CD14-positive monocyte (primary cell): Measurements from ENCODE around the gene GAA. TPM values are rescaled to one million over a fixed set of nuclear protein-coding genes. Genes with fewer than 3 reads are reported as not detected.

Experiments
- DNase-seq, 3 donors: peaks; one replicate each; pipeline ENCODE4 v3.0.0-alpha.2; 2011 to 2022
- H2AFZ ChIP-seq: 2 replicates; pipeline ENCODE4 v1.6.0; 2012; ENCODE audit warnings: mild to moderate bottlenecking, low read depth, low read length, inconsistent platforms; ENCODE audit not compliant: insufficient read depth, poor library complexity, severe bottlenecking
- H3K27ac ChIP-seq, 2 donors: 1 replicate in 1 of 2; 2 replicates in 1 of 2; pipeline ENCODE4 v1.5.1; 2012 to 2013; ENCODE audit warnings: low read length in 2 of 2, control low read depth in 1 of 2, inconsistent platforms in 1 of 2, low read depth in 1 of 2, mild to moderate bottlenecking in 1 of 2
- H3K27me3 ChIP-seq, 2 donors: one replicate each; pipeline versions ENCODE4 v1.6.0 to v1.6.1; 2011 to 2013; ENCODE audit warnings: low read length in 2 of 2; ENCODE audit not compliant: control insufficient read depth in 2 of 2, insufficient read depth in 2 of 2
- H3K36me3 ChIP-seq, 2 donors: replicated peaks in 1 of 2; 1 replicate in 1 of 2; 2 replicates in 1 of 2; pipeline versions ENCODE4 v1.5.1 to v1.6.1; 2012 to 2013; ENCODE audit warnings: low read length in 2 of 2, control low read depth in 1 of 2, inconsistent platforms in 1 of 2, mild to moderate bottlenecking in 1 of 2; ENCODE audit not compliant: insufficient read depth in 2 of 2, control insufficient read depth in 1 of 2
- H3K4me1 ChIP-seq, 2 donors: 1 replicate in 1 of 2; 2 replicates in 1 of 2; pipeline versions ENCODE4 v1.5.1 to v1.6.1; 2012 to 2013; ENCODE audit warnings: low read length in 2 of 2, control low read depth in 1 of 2, inconsistent platforms in 1 of 2, mild to moderate bottlenecking in 1 of 2, moderate library complexity in 1 of 2; ENCODE audit not compliant: insufficient read depth in 2 of 2, control insufficient read depth in 1 of 2
- H3K4me2 ChIP-seq: replicated peaks from 2 replicates; pipeline ENCODE3; 2012; ENCODE audit warnings: low read length, moderate library complexity, mild to moderate bottlenecking; ENCODE audit not compliant: poor library complexity, severe bottlenecking; ENCODE audit errors: extremely low read depth
- H3K4me3 ChIP-seq, 3 experiments: fragments of 200-600 bp in 1 of 3; sonication (generic) in 1 of 3; replicated peaks in 1 of 3; 1 replicate in 2 of 3; 2 replicates in 1 of 3; pipeline ENCODE4 v1.5.1; 2011 to 2013; ENCODE audit warnings: low read length in 3 of 3, mild to moderate bottlenecking in 3 of 3, control low read depth in 2 of 3, low read depth in 2 of 3, inconsistent platforms in 1 of 3, moderate library complexity in 1 of 3
- H3K79me2 ChIP-seq: 2 replicates; pipeline ENCODE4 v1.6.0; 2012; ENCODE audit warnings: mild to moderate bottlenecking, control low read depth, inconsistent platforms, low read length, moderate library complexity; ENCODE audit not compliant: insufficient read depth
- H3K9ac ChIP-seq: 2 replicates; pipeline ENCODE4 v1.6.0; 2017; ENCODE audit warnings: low read length, mild to moderate bottlenecking; ENCODE audit not compliant: insufficient read depth, poor library complexity, severe bottlenecking
- H3K9me3 ChIP-seq, 2 donors: replicated peaks in 1 of 2; 1 replicate in 1 of 2; 2 replicates in 1 of 2; pipeline versions ENCODE4 v1.5.1 to v1.6.1; 2012 to 2013; ENCODE audit warnings: low read length in 2 of 2, control low read depth in 1 of 2; ENCODE audit not compliant: control insufficient read depth in 1 of 2, insufficient read depth in 1 of 2
- H4K20me1 ChIP-seq: 2 replicates; pipeline ENCODE4 v1.6.0; 2012; ENCODE audit warnings: mild to moderate bottlenecking, low read length, control low read depth, moderate library complexity; ENCODE audit not compliant: insufficient read depth
- H3K27ac Mint-ChIP-seq, 7 donors: one replicate each; pipeline ENCODE4 v1.8.0; 2020; ENCODE audit warnings: mild to moderate bottlenecking in 7 of 7, mixed read lengths in 7 of 7, moderate library complexity in 6 of 7, inconsistent platforms in 2 of 7
- H3K27me3 Mint-ChIP-seq, 3 donors: one replicate each; pipeline ENCODE4 v1.8.0; 2021 to 2022; ENCODE audit warnings: low read depth in 3 of 3, mild to moderate bottlenecking in 3 of 3, mixed read lengths in 3 of 3, moderate library complexity in 3 of 3, inconsistent platforms in 1 of 3
- H3K36me3 Mint-ChIP-seq, 2 donors: one replicate each; pipeline ENCODE4 v1.8.0; 2020; ENCODE audit warnings: mixed read lengths in 2 of 2, inconsistent platforms in 1 of 2, mild to moderate bottlenecking in 1 of 2
- H3K4me1 Mint-ChIP-seq: one replicate; pipeline ENCODE4 v1.8.0; 2020; ENCODE audit warnings: mild to moderate bottlenecking, mixed read lengths
- H3K4me3 Mint-ChIP-seq, 2 donors: one replicate each; pipeline ENCODE4 v1.8.0; 2020; ENCODE audit warnings: mild to moderate bottlenecking in 2 of 2, mixed read lengths in 2 of 2, moderate library complexity in 1 of 2
- H3K9me3 Mint-ChIP-seq, 7 donors: one replicate each; pipeline ENCODE4 v1.8.0; 2020 to 2022; ENCODE audit warnings: mixed read lengths in 7 of 7, mild to moderate bottlenecking in 6 of 7, moderate library complexity in 6 of 7, inconsistent platforms in 2 of 7
- WGBS: methylation state at CpG from one replicate; pipeline ENCODE4 v1.1.5; 2013; ENCODE audit warnings: missing lambda C conversion rate; ENCODE audit not compliant: insufficient coverage; 5-methylcytosine and 5-hydroxymethylcytosine counted together
- intact Hi-C, 2 donors: fragments of 100-400 bp; cut with micrococcal nuclease; formaldehyde crosslinking; loops; one replicate each; pipeline versions ENCODE4 v1.15.0 to v1.15.1; 2023
- polyA plus RNA-seq, 3 donors: library from polyadenylated mRNA; depleted of rRNA in 1 of 3; unstranded in 2 of 3; stranded (reverse) in 1 of 3; fragments of 300-500 nt in 2 of 3; fragments of >200 nt in 1 of 3; fragmentation: Illumina TruSeq in 2 of 3; gene quantifications; 1 replicate in 2 of 3; 2 replicates in 1 of 3; pipeline ENCODE4 v1.2.3, GENCODE V29; 2012 to 2021
- TF ChIP-seq, protein P1 (sequence below): fragments of 200-600 bp; IDR thresholded peaks from one replicate; pipeline ENCODE4 v1.8.0; 2022; ENCODE audit warnings: antibody characterized with exemption, mild to moderate bottlenecking

Gene GAA
- polyA plus RNA-seq, 3 donors, result 116 to 140 (median 120) TPM

GRCh38 chr17:80108036-80108971 lies 6.9 kb downstream of the GAA start:
- Histone ChIP-seq H3K79me2 (no peaks in the 10 kb centered on the region), H3K36me3 (peaks cover 51 to 75% of the 10 kb centered on the region in 2 donors), H3K27me3 (no peaks in the 10 kb centered on the region), H3K9me3 (no peaks in the 10 kb centered on the region), H3K27ac (no peak overlapping the region), H3K9ac (no peak overlapping the region), H3K4me1 (peaks cover 0 to 1% of the 10 kb centered on the region in 2 donors), H3K4me2 (no peak overlapping the region), H3K4me3 (no peak overlapping the region), H4K20me1 (peaks cover 22% of the 10 kb centered on the region), H2AFZ (no peak overlapping the region)
- H3K36me3 Mint-ChIP-seq, result peaks cover 36 to 85% of the 10 kb centered on the region in 2 donors
- DNase-seq, result no peak
- peaks cover 9% of the 10 kb centered on the region for H3K4me1 Mint-ChIP-seq
- peaks cover 0 to 2% (median 0%) of the 10 kb centered on the region in 7 donors for H3K9me3 Mint-ChIP-seq
- H3K4me3 Mint-ChIP-seq, result no peak overlapping the region
- no peak overlapping the region for H3K27ac Mint-ChIP-seq
- 95% methylated on average over 39 of the region's 40 CpGs for WGBS
- TF ChIP-seq, protein P1, sequence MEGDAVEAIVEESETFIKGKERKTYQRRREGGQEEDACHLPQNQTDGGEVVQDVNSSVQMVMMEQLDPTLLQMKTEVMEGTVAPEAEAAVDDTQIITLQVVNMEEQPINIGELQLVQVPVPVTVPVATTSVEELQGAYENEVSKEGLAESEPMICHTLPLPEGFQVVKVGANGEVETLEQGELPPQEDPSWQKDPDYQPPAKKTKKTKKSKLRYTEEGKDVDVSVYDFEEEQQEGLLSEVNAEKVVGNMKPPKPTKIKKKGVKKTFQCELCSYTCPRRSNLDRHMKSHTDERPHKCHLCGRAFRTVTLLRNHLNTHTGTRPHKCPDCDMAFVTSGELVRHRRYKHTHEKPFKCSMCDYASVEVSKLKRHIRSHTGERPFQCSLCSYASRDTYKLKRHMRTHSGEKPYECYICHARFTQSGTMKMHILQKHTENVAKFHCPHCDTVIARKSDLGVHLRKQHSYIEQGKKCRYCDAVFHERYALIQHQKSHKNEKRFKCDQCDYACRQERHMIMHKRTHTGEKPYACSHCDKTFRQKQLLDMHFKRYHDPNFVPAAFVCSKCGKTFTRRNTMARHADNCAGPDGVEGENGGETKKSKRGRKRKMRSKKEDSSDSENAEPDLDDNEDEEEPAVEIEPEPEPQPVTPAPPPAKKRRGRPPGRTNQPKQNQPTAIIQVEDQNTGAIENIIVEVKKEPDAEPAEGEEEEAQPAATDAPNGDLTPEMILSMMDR, result no peak
- H3K27me3 Mint-ChIP-seq, result no peaks in the 10 kb centered on the region
- intact Hi-C loops, result no loop called here

GRCh38 chr17:80109066-80109660 lies 7.8 kb downstream of the GAA start:
- Histone ChIP-seq H3K9ac (no peak overlapping the region), H3K27me3 (no peaks in the 10 kb centered on the region), H3K9me3 (no peaks in the 10 kb centered on the region), H3K4me3 (no peak overlapping the region), H3K79me2 (no peaks in the 10 kb centered on the region), H3K4me2 (no peak overlapping the region), H4K20me1 (peaks cover 13% of the 10 kb centered on the region), H3K36me3 (peaks cover 51 to 77% of the 10 kb centered on the region in 2 donors), H3K27ac (no peak overlapping the region), H3K4me1 (no peaks in the 10 kb centered on the region), H2AFZ (no peak overlapping the region)
- Mint-ChIP-seq H3K27ac (no peak overlapping the region), H3K4me3 (no peak overlapping the region), H3K36me3 (peaks cover 41 to 90% of the 10 kb centered on the region in 2 donors), H3K27me3 (no peaks in the 10 kb centered on the region), H3K9me3 (peaks cover 0 to 2% (median 0%) of the 10 kb centered on the region in 7 donors), H3K4me1 (peaks cover 2% of the 10 kb centered on the region)
- 98% methylated on average over 13 of the region's 13 CpGs for WGBS
- TF ChIP-seq, protein P1, result no peak
- intact Hi-C loops, result no loop called here
- DNase-seq, result no peak
